Activated T-cell treated with anti-CD3 and anti-CD28 coated beads, Interleukin-2, amount 50 U/mL, for 1 hour (primary cell): ENCODE data around the gene MAN1A1.
A peak's percentile ranks its signal among the peaks of the same experiment; 100 is the strongest.

Source experiments
- DNase-seq: peaks from one replicate; pipeline ENCODE4 v3.0.0-alpha.2; 2020

MAN1A1 gene

GRCh38 chr6:119324718-119325117, 24.8 kb downstream of the MAN1A1 start:
- no peak for DNase-seq

- DNase-seq: no peak
Observed at GRCh38 chr6:119323931-119324330, 25.6 kb downstream of the MAN1A1 start.

GRCh38 chr6:119323478-119323877, 26.1 kb downstream of the MAN1A1 start:
- no peak for DNase-seq

- DNase-seq: no peak
Observed at GRCh38 chr6:119322715-119323350, 26.7 kb downstream of the MAN1A1 start.

GRCh38 chr6:119322034-119322433, 27.5 kb downstream of the MAN1A1 start:
- no peak for DNase-seq

GRCh38 chr6:119319694-119320093, 29.9 kb downstream of the MAN1A1 start:
- no peak for DNase-seq

- no peak for DNase-seq
Observed at GRCh38 chr6:119318730-119319129, 30.8 kb downstream of the MAN1A1 start.

- DNase-seq: no peak
Observed at GRCh38 chr6:119318176-119318575, 31.4 kb downstream of the MAN1A1 start.

GRCh38 chr6:119317007-119317406, 32.6 kb downstream of the MAN1A1 start:
- DNase-seq: no peak

GRCh38 chr6:119314885-119315272, 34.7 kb downstream of the MAN1A1 start:
- DNase-seq: no peak

GRCh38 chr6:119313937-119314884, 35.4 kb downstream of the MAN1A1 start:
- DNase-seq: peak; percentile 31

GRCh38 chr6:119312875-119313338, 36.7 kb downstream of the MAN1A1 start:
- DNase-seq: no peak

GRCh38 chr6:119312441-119312840, 37.1 kb downstream of the MAN1A1 start:
- DNase-seq: no peak

- no peak for DNase-seq
Observed at GRCh38 chr6:119311514-119312142, 37.9 kb downstream of the MAN1A1 start.

- no peak for DNase-seq
Observed at GRCh38 chr6:119310486-119311036, 39.0 kb downstream of the MAN1A1 start.

GRCh38 chr6:119308991-119309657, 40.4 kb downstream of the MAN1A1 start:
- DNase-seq: no peak

- DNase-seq: no peak
Observed at GRCh38 chr6:119308048-119308570, 41.5 kb downstream of the MAN1A1 start.

- DNase-seq: no peak
Observed at GRCh38 chr6:119307056-119307455, 42.5 kb downstream of the MAN1A1 start.

GRCh38 chr6:119306396-119306968, 43.1 kb downstream of the MAN1A1 start:
- no peak for DNase-seq

GRCh38 chr6:119303164-119303887, 46.2 kb downstream of the MAN1A1 start:
- DNase-seq: no peak

- no peak for DNase-seq
Observed at GRCh38 chr6:119301429-119301828, 48.1 kb downstream of the MAN1A1 start.
